H9 (cell line): ENCODE results near the gene UTP11. TPM values are rescaled to one million over a fixed set of nuclear protein-coding genes. Genes with fewer than 3 reads are reported as not detected.
A peak's percentile ranks its signal among the peaks of the same experiment; 100 is the strongest.

Experiments used
- DNase-seq: peaks from one replicate; pipeline ENCODE4 v3.0.0-alpha.2; 2017
- H2AFZ ChIP-seq: one replicate; pipeline ENCODE4 v1.6.1; 2013; ENCODE audit warnings: mild to moderate bottlenecking, low read length, control low read depth, moderate library complexity
- H2AK5ac ChIP-seq: 2 replicates; pipeline ENCODE4 v1.6.1; 2013; ENCODE audit warnings: low read length, control low read depth, mixed read lengths; ENCODE audit not compliant: insufficient read length
- H2BK120ac ChIP-seq: one replicate; pipeline ENCODE4 v1.6.1; 2013; ENCODE audit warnings: low read depth, mild to moderate bottlenecking, low read length, control low read depth, inconsistent platforms; ENCODE audit not compliant: poor library complexity, severe bottlenecking
- H2BK12ac ChIP-seq: 2 replicates; pipeline ENCODE4 v1.6.1; 2013; ENCODE audit warnings: low read length, control low read depth, mixed read lengths, low read depth; ENCODE audit not compliant: insufficient read length
- H2BK15ac ChIP-seq: 2 replicates; pipeline ENCODE4 v1.6.1; 2013; ENCODE audit warnings: low read depth, low read length, control low read depth
- H2BK20ac ChIP-seq: one replicate; pipeline ENCODE4 v1.6.1; 2013; ENCODE audit warnings: low read depth, mild to moderate bottlenecking, low read length, control low read depth, inconsistent platforms; ENCODE audit not compliant: poor library complexity, severe bottlenecking
- H2BK5ac ChIP-seq: 2 replicates; pipeline ENCODE4 v1.6.1; 2013; ENCODE audit warnings: low read length, control low read depth, mixed read lengths; ENCODE audit not compliant: insufficient read length
- H3K14ac ChIP-seq: 2 replicates; pipeline ENCODE4 v1.6.1; 2013; ENCODE audit warnings: low read length, control low read depth; ENCODE audit not compliant: insufficient read depth
- H3K18ac ChIP-seq: 2 replicates; pipeline ENCODE4 v1.6.1; 2013; ENCODE audit warnings: low read depth, mild to moderate bottlenecking, mixed read lengths, low read length, control low read depth; ENCODE audit not compliant: insufficient read length
- H3K23ac ChIP-seq: 2 replicates; pipeline ENCODE4 v1.6.1; 2013; ENCODE audit warnings: low read length, control low read depth, mixed read lengths, low read depth; ENCODE audit not compliant: insufficient read length
- H3K23me2 ChIP-seq: 2 replicates; pipeline ENCODE4 v1.6.1; 2013; ENCODE audit warnings: low read depth, mild to moderate bottlenecking, mixed read lengths, low read length, control low read depth; ENCODE audit not compliant: insufficient read length, poor library complexity, severe bottlenecking
- H3K27ac ChIP-seq: 2 replicates; pipeline ENCODE4 v1.5.1; 2013; ENCODE audit warnings: low read length, control low read depth, mixed read lengths, low read depth; ENCODE audit not compliant: insufficient read length
- H3K27me3 ChIP-seq: 2 replicates; pipeline ENCODE4 v1.6.1; 2013; ENCODE audit warnings: low read length, control low read depth, inconsistent platforms; ENCODE audit not compliant: insufficient read depth
- H3K4ac ChIP-seq: 2 replicates; pipeline ENCODE4 v1.6.1; 2013; ENCODE audit warnings: low read depth, mild to moderate bottlenecking, control low read depth, inconsistent platforms, low read length, moderate library complexity
- H3K4me1 ChIP-seq: 2 replicates; pipeline ENCODE4 v1.6.1; 2013; ENCODE audit warnings: low read length, control low read depth, inconsistent platforms; ENCODE audit not compliant: insufficient read depth
- H3K4me2 ChIP-seq: 2 replicates; pipeline ENCODE4 v1.6.1; 2013; ENCODE audit warnings: low read length, control low read depth, mixed read lengths; ENCODE audit not compliant: insufficient read length, insufficient read depth
- H3K56ac ChIP-seq: 2 replicates; pipeline ENCODE4 v1.6.1; 2013; ENCODE audit warnings: low read depth, mild to moderate bottlenecking, mixed read lengths, low read length, control low read depth; ENCODE audit not compliant: insufficient read length
- H3K79me1 ChIP-seq: 2 replicates; pipeline ENCODE4 v1.6.1; 2013; ENCODE audit warnings: low read depth, mild to moderate bottlenecking, moderate library complexity, low read length, control low read depth, inconsistent platforms; ENCODE audit not compliant: insufficient read depth, poor library complexity, severe bottlenecking
- H3K79me2 ChIP-seq: 2 replicates; pipeline ENCODE4 v1.6.1; 2013; ENCODE audit warnings: low read length, control low read depth, inconsistent platforms; ENCODE audit not compliant: insufficient read depth
- H3K9ac ChIP-seq: 2 replicates; pipeline ENCODE4 v1.6.1; 2013; ENCODE audit warnings: low read length, control low read depth, mixed read lengths; ENCODE audit not compliant: insufficient read length; ENCODE audit errors: extremely low read depth
- H3K9me3 ChIP-seq: one replicate; pipeline ENCODE4 v1.6.1; 2013; ENCODE audit warnings: low read depth, low read length, inconsistent platforms; ENCODE audit not compliant: control insufficient read depth
- H3T11ph ChIP-seq: one replicate; pipeline ENCODE4 v1.6.1; 2013; ENCODE audit warnings: mild to moderate bottlenecking, low read length, control low read depth, inconsistent platforms
- H4K20me1 ChIP-seq: one replicate; pipeline ENCODE4 v1.6.1; 2013; ENCODE audit not compliant: control insufficient read depth, insufficient read length, insufficient read depth
- H4K5ac ChIP-seq: 2 replicates; pipeline ENCODE4 v1.6.1; 2013; ENCODE audit warnings: low read depth, mild to moderate bottlenecking, mixed read lengths, low read length, control low read depth; ENCODE audit not compliant: insufficient read length
- H4K8ac ChIP-seq: replicated peaks from 2 replicates; pipeline ENCODE4 v1.6.1; 2013; ENCODE audit warnings: low read length, control low read depth, mixed read lengths, low read depth; ENCODE audit not compliant: insufficient read length
- H4K91ac ChIP-seq: 2 replicates; pipeline ENCODE4 v1.6.1; 2013; ENCODE audit warnings: low read depth, mild to moderate bottlenecking, moderate library complexity, mixed read lengths, low read length, control low read depth; ENCODE audit not compliant: insufficient read length
- H3K27ac Mint-ChIP-seq, 3 experiments: 2 replicates in 2 of 3; 3 replicates in 1 of 3; pipeline ENCODE4 v1.8.0; 2020 to 2021; ENCODE audit warnings: mixed read lengths in 3 of 3, mild to moderate bottlenecking in 1 of 3, moderate library complexity in 1 of 3
- H3K27me3 Mint-ChIP-seq: 2 replicates; pipeline ENCODE4 v1.8.0; 2021; ENCODE audit warnings: low read depth, mild to moderate bottlenecking, moderate library complexity, mixed read lengths
- H3K36me3 Mint-ChIP-seq, 3 experiments: 2 replicates in 2 of 3; 3 replicates in 1 of 3; pipeline ENCODE4 v1.8.0; 2020 to 2021; ENCODE audit warnings: low read depth in 3 of 3, mixed read lengths in 3 of 3; ENCODE audit not compliant: insufficient read depth in 1 of 3
- H3K4me1 Mint-ChIP-seq, 2 experiments: 2 replicates each; pipeline ENCODE4 v1.8.0; 2020; ENCODE audit warnings: mixed read lengths in 2 of 2
- H3K4me3 Mint-ChIP-seq, 2 experiments: 2 replicates in 1 of 2; 3 replicates in 1 of 2; pipeline ENCODE4 v1.8.0; 2020 to 2021; ENCODE audit warnings: mild to moderate bottlenecking in 2 of 2, mixed read lengths in 2 of 2, moderate library complexity in 1 of 2
- H3K9me3 Mint-ChIP-seq, 2 experiments: 2 replicates in 1 of 2; 3 replicates in 1 of 2; pipeline ENCODE4 v1.8.0; 2020; ENCODE audit warnings: mild to moderate bottlenecking in 2 of 2, mixed read lengths in 2 of 2, moderate library complexity in 1 of 2
- CTCF ChIP-seq: fragments of 200-600 bp; sonication (generic); conservative IDR thresholded peaks from 3 replicates; pipeline ENCODE4 v1.8.0; 2021; ENCODE audit warnings: antibody characterized with exemption, mild to moderate bottlenecking
- WGBS: extraction: QIAGEN DNeasy Blood & Tissue Kit; methylation state at CpG from one replicate; pipeline ENCODE4 v1.1.7; 2013; ENCODE audit warnings: missing lambda C conversion rate, low lambda C conversion rate, mixed read lengths; ENCODE audit not compliant: insufficient read length; ENCODE audit errors: extremely low coverage; 5-methylcytosine and 5-hydroxymethylcytosine counted together
- total RNA-seq: library from RNA; stranded (reverse); gene quantifications from 2 replicates; pipeline ENCODE4 v1.2.1, GENCODE V29; 2021

UTP11 gene
- total RNA-seq, 1 experiment from 2014 or later: 63.1 TPM

GRCh38 chr1:38009088-38009840 lies 3.3 kb upstream of the UTP11 start:
- H2BK15ac ChIP-seq: no peak overlapping the region
- peaks cover 15% of the 10 kb centered on the region; the same call in 1 of the 2 replicates for H3K79me2 ChIP-seq
- H2BK20ac ChIP-seq: no peak overlapping the region
- H3T11ph ChIP-seq: no peak overlapping the region
- H3K4me2 ChIP-seq: no peak overlapping the region
- TF ChIP-seq CTCF: 0 out of 3 replicates have a peak, but pooled peaks have one; percentile 11
- H3K14ac ChIP-seq: peak overlapping the region; percentile 52; the same call in 1 of the 2 replicates
- no peak overlapping the region for H4K8ac ChIP-seq
- no peaks in the 10 kb centered on the region for H3K9me3 Mint-ChIP-seq
- H3K27ac Mint-ChIP-seq: peak overlapping the region; percentile 71 to 96 (median 96); a peak in 6 of 7 replicates
- no peak overlapping the region for H2BK12ac ChIP-seq
- no peaks in the 10 kb centered on the region; the same call in 1 of the 2 replicates for H3K27me3 Mint-ChIP-seq
- H3K79me1 ChIP-seq: peaks cover 5% of the 10 kb centered on the region
- H3K4me3 Mint-ChIP-seq: no peak overlapping the region; a peak in 1 of 5 replicates
- H3K56ac ChIP-seq: no peak overlapping the region
- no peaks in the 10 kb centered on the region for H3K27me3 ChIP-seq
- H3K9me3 ChIP-seq: no peaks in the 10 kb centered on the region
- no peak overlapping the region for H2BK5ac ChIP-seq
- peaks cover 5% of the 10 kb centered on the region for H3K4me1 ChIP-seq
- no peak overlapping the region for H3K27ac ChIP-seq
- H4K5ac ChIP-seq: no peak overlapping the region
- DNase-seq: no peak
- WGBS: no CpG with 5 or more reads among the region's 8 CpGs
- no peak overlapping the region for H3K18ac ChIP-seq
- H3K4ac ChIP-seq: no peak overlapping the region
- H2BK120ac ChIP-seq: no peak overlapping the region
- no peak overlapping the region for H3K9ac ChIP-seq
- no peak overlapping the region for H4K91ac ChIP-seq
- peaks cover 12% of the 10 kb centered on the region for H3K23me2 ChIP-seq
- no peak overlapping the region for H3K23ac ChIP-seq
- H4K20me1 ChIP-seq: no peaks in the 10 kb centered on the region
- H3K36me3 Mint-ChIP-seq: peaks cover 0 to 11% (median 0%) of the 10 kb centered on the region in 3 experiments; a peak in 3 of 7 replicates
- H2AFZ ChIP-seq: no peak overlapping the region
- no peak overlapping the region for H2AK5ac ChIP-seq
- H3K4me1 Mint-ChIP-seq: peaks cover 38% of the 10 kb centered on the region in 2 experiments
